A172 (cell line): ENCODE data around the gene CYBC1. TPM values are rescaled to one million over a fixed set of nuclear protein-coding genes. Genes with fewer than 3 reads are reported as not detected.

Source experiments
- DNase-seq: peaks from one replicate; pipeline ENCODE4 v3.0.0-alpha.2; 2015; ENCODE audit warnings: low spot score
- total RNA-seq: library from RNA; depleted of rRNA; stranded (reverse); fragments of >200 nt; shearing (Covaris generic); gene quantifications from 2 replicates; pipeline ENCODE4 v1.2.3, GENCODE V29; 2014; rRNA removed

CYBC1 gene
- 56.7 and 121 TPM in 2 replicates for total RNA-seq

- peak; percentile 87 for DNase-seq
Observed at GRCh38 chr17:82450357-82451106, at the start of gene CYBC1. Gene CYBC1 (minus strand): TSS chr17:82450752. CDS start chr17:82449254, 1,498 bp downstream.

- DNase-seq, result no peak
Observed at GRCh38 chr17:82497483-82498405, 47.2 kb upstream of the CYBC1 start.

GRCh38 chr17:82496529-82497434, 46.2 kb upstream of the CYBC1 start:
- DNase-seq, result peak; percentile 66

GRCh38 chr17:82495844-82496528, 45.4 kb upstream of the CYBC1 start:
- DNase-seq, result no peak

- DNase-seq, result peak; percentile 99
Observed at GRCh38 chr17:82494236-82495055, 43.9 kb upstream of the CYBC1 start.

GRCh38 chr17:82493226-82493781, 42.8 kb upstream of the CYBC1 start:
- DNase-seq, result peak; percentile 42

- DNase-seq, result peak; percentile 84
Observed at GRCh38 chr17:82492643-82493225, 42.2 kb upstream of the CYBC1 start.

- no peak for DNase-seq
Observed at GRCh38 chr17:82491533-82491932, 41.0 kb upstream of the CYBC1 start.

- no peak for DNase-seq
Observed at GRCh38 chr17:82491196-82491530, 40.6 kb upstream of the CYBC1 start.

- no peak for DNase-seq
Observed at GRCh38 chr17:82490512-82491195, 40.1 kb upstream of the CYBC1 start.

- DNase-seq, result no peak
Observed at GRCh38 chr17:82489851-82490511, 39.4 kb upstream of the CYBC1 start.

- DNase-seq, result peak; percentile 38
Observed at GRCh38 chr17:82489117-82489516, 38.6 kb upstream of the CYBC1 start.

GRCh38 chr17:82487910-82488309, 37.4 kb upstream of the CYBC1 start:
- no peak for DNase-seq

- no peak for DNase-seq
Observed at GRCh38 chr17:82486231-82487094, 35.9 kb upstream of the CYBC1 start.

GRCh38 chr17:82483836-82484235, 33.3 kb upstream of the CYBC1 start:
- no peak for DNase-seq

GRCh38 chr17:82483204-82483660, 32.7 kb upstream of the CYBC1 start:
- DNase-seq, result no peak

GRCh38 chr17:82480318-82480717, 29.8 kb upstream of the CYBC1 start:
- no peak for DNase-seq
